ENCODE measurements around the gene SRSF8. TPM values are rescaled to one million over a fixed set of nuclear protein-coding genes. Genes with fewer than 3 reads are reported as not detected.
"Not testable (repeated sequence)": the region's sequence is repeated elsewhere in the genome, so short reads cannot be mapped to it uniquely, and the experiment has no call there.

The SRSF8 gene
- polyA plus RNA-seq, 10 donors: 40.9 to 54.3 (median 45.8) TPM

GRCh38 chr11:95092549-95093324 is 26.0 kb downstream of the SRSF8 start:
- no peak for DNase-seq

GRCh38 chr11:95093548-95093947 is 26.8 kb downstream of the SRSF8 start:
- DNase-seq: no peak

DNA sequence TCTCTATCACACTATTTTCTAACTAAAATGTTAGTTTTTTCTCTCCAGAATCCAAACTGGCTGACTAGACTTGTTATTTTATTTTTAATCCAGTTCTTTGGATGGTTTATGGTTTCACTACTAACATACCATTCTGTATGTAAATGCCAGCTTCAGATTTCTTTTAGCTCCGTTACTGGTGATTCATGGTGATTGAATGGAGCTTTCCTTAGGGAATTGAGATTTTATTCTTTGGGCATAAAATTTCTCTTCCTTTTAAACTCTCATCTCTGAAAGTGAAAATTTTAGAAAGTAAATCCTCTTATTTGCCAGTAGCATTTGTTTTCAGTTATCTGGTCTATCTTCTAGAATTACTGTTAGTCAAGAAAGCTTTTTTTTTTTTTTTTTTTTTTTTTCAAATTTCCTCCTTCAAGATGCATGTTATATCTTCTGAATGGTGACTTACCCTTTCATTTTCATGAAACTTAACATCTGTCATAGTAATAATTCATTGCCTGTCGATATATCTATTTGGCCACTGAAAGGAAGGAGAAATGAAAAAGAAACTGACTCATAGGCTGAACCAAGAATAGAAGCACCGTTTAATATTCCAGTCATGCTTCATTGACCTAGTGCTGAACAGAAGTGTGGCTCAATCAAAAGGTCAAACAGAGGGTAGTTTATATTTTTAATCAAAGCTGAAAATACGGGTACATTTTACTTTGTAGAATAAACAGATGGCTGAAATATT is 29.3 kb downstream of the SRSF8 start:
- DNase-seq: no peak

- DNase-seq: no peak
Measured at GRCh38 chr11:95097209-95097608, 30.5 kb downstream of the SRSF8 start.

GRCh38 chr11:95098826-95099225 is 32.1 kb downstream of the SRSF8 start:
- DNase-seq: no peak

GRCh38 chr11:95100191-95100648 is 33.5 kb downstream of the SRSF8 start:
- DNase-seq: no peak

DNA sequence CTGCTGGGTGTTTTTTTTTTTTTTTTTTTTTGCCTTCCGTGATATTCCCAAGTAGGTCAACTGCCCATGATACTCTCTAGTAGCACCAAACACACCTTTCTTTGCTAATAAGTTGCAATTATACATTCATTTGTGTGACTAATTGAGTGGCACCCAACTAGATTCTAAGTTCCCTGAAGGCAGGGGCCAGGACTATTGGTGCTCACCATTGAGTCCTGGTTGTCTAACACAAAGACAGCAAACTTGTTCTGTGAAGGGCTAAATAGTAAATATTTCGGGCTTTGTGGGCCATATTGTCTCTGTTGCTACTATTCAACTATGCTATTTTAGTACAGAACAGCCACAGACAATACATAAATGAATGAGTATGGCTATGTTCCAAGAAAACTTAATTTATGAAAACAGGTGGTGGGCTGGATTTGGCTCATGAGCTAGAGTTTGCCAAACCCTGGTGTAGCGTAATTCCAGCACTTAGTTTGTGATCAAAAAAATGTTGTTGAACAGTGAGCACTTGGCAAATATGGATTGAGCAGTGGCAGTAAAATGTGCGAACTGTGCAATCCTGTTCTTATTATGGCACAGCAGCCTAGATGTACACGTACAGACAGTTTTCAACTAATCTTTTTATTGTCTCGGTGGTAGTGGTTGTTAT is 34.3 kb downstream of the SRSF8 start:
- peak; percentile 40 to 66 (median 54) for DNase-seq

DNA sequence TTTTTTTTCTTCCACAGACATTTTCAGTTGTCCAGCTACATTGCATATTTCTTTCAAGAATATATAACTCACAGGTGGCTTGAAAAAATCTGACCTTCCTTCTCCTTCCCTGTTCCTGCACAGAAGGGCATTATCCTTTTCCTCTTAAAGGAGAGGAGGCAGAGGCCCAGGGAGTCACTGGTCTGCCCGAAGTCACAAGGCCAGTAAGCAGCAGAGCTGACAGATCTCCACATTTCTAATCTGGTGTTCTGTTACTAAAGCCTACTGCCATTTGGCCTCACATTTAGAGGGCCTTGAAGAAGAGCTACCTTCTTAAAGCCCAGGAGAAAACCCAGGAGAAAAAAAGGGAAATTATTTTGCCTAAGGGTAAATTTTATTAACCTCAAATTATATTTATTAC is 35.2 kb downstream of the SRSF8 start:
- DNase-seq: no peak

- DNase-seq: no peak
Measured at GRCh38 chr11:95102733-95103132, 36.0 kb downstream of the SRSF8 start.

DNA sequence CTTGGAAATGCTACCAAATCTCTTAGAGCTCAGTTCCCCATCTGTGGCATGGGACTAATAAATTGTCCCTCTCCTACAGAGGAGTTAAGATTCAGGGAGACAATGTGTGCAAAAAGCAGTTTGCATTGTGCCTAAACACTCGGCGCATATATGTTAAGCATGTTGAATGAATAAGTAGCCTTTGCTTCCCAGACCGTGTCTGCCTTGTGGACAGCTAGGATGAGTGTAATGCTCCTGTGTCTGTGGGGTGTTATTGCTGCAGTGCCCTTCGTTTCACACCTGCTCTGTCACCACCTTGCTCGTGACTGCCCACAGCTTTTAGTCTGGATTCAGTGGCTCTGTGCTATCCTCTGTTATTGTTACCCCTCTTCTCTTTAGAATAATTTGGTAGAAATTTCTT is 37.0 kb downstream of the SRSF8 start:
- DNase-seq: no peak

GRCh38 chr11:95104121-95104830 is 37.6 kb downstream of the SRSF8 start:
- DNase-seq: no peak

- DNase-seq: no peak
Measured at GRCh38 chr11:95104856-95105255, 38.1 kb downstream of the SRSF8 start.

DNA sequence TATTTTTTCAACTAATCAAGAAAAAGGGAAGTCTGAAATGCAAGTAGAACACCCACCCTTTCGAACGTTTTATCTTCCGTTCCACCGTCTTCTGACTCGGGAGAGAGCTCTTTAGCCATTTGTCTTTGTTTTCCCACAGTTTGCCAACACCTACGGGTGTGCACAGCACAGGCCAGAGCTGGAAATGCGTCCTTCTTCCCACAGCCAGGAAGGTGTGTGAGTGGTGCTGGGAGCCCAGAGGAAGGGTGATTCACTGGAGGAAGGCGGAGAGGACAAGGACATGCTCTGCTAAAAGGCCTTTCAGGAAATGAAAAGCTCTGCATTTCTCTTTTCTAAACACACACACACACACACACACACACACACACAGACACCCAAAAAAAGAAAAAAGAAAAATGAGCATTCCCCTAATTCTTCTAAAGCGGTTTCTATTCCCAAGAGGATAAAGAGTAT is 41.5 kb downstream of the SRSF8 start:
- peak in 1 of 3 donors; percentile 40 for DNase-seq

DNA sequence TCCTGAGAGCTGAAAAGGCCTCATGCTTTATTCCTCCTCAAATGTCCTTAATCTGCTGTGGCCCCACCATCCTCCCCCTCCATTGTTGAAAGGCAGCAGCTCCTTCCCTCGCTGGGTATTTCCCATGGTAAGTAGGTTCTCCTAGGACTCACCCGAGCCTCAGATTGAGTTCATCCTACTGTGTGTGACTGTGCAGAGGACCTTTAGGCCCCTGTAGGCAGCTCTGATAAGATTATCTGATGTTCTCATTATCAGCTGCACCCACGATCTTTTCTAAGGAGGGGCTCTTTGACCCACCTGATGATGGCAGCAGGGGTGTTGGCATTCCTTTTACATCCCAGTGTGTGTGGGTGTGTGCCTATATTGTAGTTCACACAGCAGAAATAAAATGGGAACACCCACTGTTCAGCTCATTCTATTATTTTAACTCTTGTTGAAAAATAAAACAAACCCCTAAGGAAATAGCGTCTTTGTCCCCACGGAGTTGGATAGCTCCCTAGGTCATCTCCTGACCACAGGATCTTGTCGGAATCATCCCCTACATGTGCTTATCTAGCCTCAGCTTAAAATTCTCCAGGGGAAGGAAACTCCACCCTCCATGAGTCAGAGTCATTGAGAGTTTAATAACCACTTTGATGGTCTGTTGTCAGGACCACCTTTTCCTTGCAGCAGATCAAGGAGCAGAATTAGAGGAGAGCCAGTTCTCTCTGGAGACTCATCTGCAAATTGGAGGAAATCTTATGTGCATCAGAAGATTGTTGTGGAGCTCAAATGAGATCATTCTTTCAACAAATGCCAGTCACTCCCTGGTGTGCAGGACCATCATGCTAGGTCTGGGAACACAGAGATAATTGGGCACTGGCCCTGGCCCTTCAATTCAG is 42.2 kb downstream of the SRSF8 start:
- DNase-seq: no peak

GRCh38 chr11:95111471-95111870 is 44.8 kb downstream of the SRSF8 start:
- not testable (repeated sequence) for DNase-seq

- DNase-seq: no peak
Measured at GRCh38 chr11:95111923-95112540, 45.3 kb downstream of the SRSF8 start.

DNA sequence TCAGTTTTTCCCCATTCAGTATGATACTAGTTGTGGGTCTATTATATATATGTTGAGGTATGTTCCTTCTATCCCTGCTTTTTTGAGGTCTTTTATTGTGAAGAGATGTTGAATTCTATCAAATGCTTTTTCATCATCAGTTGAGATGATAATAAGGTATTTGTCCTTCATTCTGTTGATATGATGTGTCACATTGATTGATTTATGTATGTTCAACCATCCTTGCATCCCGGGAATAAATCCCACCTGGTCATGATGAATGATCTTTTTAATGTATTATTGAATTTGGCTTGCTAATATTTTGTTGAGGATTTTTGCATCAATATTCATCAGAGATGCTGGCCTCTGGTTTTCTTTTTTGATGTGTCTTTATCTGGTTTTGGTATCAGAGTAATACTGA is 48.9 kb downstream of the SRSF8 start:
- DNase-seq: no peak

GRCh38 chr11:95119361-95120060 is 52.8 kb downstream of the SRSF8 start:
- no peak for DNase-seq
